OCI-LY3 (cell line): ENCODE results near the gene MAP2K7.
"Not testable (repeated sequence)": the region's sequence is repeated elsewhere in the genome, so short reads cannot be mapped to it uniquely, and the experiment has no call there.

Source experiments
- H2AFZ ChIP-seq: fragments of 200-600, 300-600 bp; shearing (Covaris generic); 2 replicates; pipeline ENCODE4 v1.6.0; 2014; ENCODE audit warnings: antibody characterized with exemption, low read depth, low read length
- H3K27ac ChIP-seq: fragments of 200-600, 300-600 bp; sonication (generic); 2 replicates; pipeline ENCODE4 v1.5.1; 2014; ENCODE audit warnings: mild to moderate bottlenecking, low read length, moderate library complexity, mixed read lengths
- H3K27me3 ChIP-seq: fragments of 200-600, 300-600 bp; sonication (generic); 2 replicates; pipeline ENCODE4 v1.6.1; 2014; ENCODE audit warnings: low read depth, low read length, mixed read lengths
- H3K36me3 ChIP-seq: fragments of 200-600, 300-600 bp; sonication (generic); replicated peaks from 2 replicates; pipeline ENCODE3; 2014; ENCODE audit warnings: low read depth, low read length, mixed read lengths
- H3K4me1 ChIP-seq: fragments of 300-600, 200-600 bp; sonication (generic); 2 replicates; pipeline ENCODE4 v1.6.1; 2014; ENCODE audit warnings: low read length, mixed read lengths
- H3K4me2 ChIP-seq: fragments of 200-600, 300-600 bp; sonication (generic); 2 replicates; pipeline ENCODE4 v1.6.1; 2014; ENCODE audit warnings: low read length, mixed read lengths
- H3K4me3 ChIP-seq: fragments of 300-600, 200-600 bp; sonication (generic); 2 replicates; pipeline ENCODE4 v1.5.1; 2014; ENCODE audit warnings: antibody characterized with exemption, mild to moderate bottlenecking, low read length, moderate library complexity
- H3K79me2 ChIP-seq: fragments of 300-600, 200-600 bp; shearing (Covaris generic); 2 replicates; pipeline ENCODE4 v1.6.1; 2014; ENCODE audit warnings: mild to moderate bottlenecking, low read length, mixed read lengths
- H3K9ac ChIP-seq: fragments of 300-600, 200-600 bp; shearing (Covaris generic); 2 replicates; pipeline ENCODE4 v1.6.0; 2014; ENCODE audit warnings: mild to moderate bottlenecking, low read length, moderate library complexity
- H3K9me3 ChIP-seq: fragments of 200-600, 300-600 bp; shearing (Covaris generic); 2 replicates; pipeline ENCODE4 v1.6.1; 2014; ENCODE audit warnings: low read length, mixed read lengths; ENCODE audit not compliant: insufficient read depth
- H4K20me1 ChIP-seq: fragments of 200-600, 300-600 bp; sonication (generic); 2 replicates; pipeline ENCODE4 v1.6.1; 2016; ENCODE audit warnings: low read length, mixed read lengths; ENCODE audit not compliant: insufficient read depth
- CTCF ChIP-seq: fragments of 200-600, 300-600 bp; sonication (generic); IDR thresholded peaks from 2 replicates; pipeline ENCODE4 v1.5.1; 2014; ENCODE audit warnings: antibody characterized with exemption, low read length, low read depth
- EZH2phosphoT487 ChIP-seq: fragments of 200-600 bp; shearing (Covaris generic); IDR thresholded peaks from 2 replicates; pipeline ENCODE4 v1.6.1; 2018; ENCODE audit warnings: antibody characterized with exemption, mixed run types, low read depth

The MAP2K7 gene

GRCh38 chr19:7888145-7888825 is 15.4 kb upstream of the MAP2K7 start, which contains the start of gene LRRC8E:
Gene LRRC8E (plus strand): TSS chr19:7888510. CDS start chr19:7895604, 7,094 bp downstream.
- no peaks in the 10 kb centered on the region for H3K36me3 ChIP-seq
- H3K4me3 ChIP-seq: no peak within 1 kb of the TSS
- H3K4me2 ChIP-seq: no peak within 1 kb of the TSS
- H3K27ac ChIP-seq: no peak within 1 kb of the TSS
- no peaks in the 10 kb centered on the region for H3K79me2 ChIP-seq
- no peaks in the 10 kb centered on the region for H3K9me3 ChIP-seq
- no peak within 1 kb of the TSS for H2AFZ ChIP-seq
- no peak within 1 kb of the TSS for H3K9ac ChIP-seq
- no peaks in the 10 kb centered on the region for H3K4me1 ChIP-seq
- no peaks in the 10 kb centered on the region for H3K27me3 ChIP-seq
- H4K20me1 ChIP-seq: no peaks in the 10 kb centered on the region
- TF ChIP-seq EZH2phosphoT487: no peak
- TF ChIP-seq CTCF: no peak

GRCh38 chr19:7888826-7889217 is 14.9 kb upstream of the MAP2K7 start:
- H3K27me3 ChIP-seq: no peaks in the 10 kb centered on the region
- no peak overlapping the region for H2AFZ ChIP-seq
- no peaks in the 10 kb centered on the region for H3K36me3 ChIP-seq
- H3K4me1 ChIP-seq: no peaks in the 10 kb centered on the region
- TF ChIP-seq EZH2phosphoT487 (no peak), CTCF (no peak)
- no peak overlapping the region for H3K4me2 ChIP-seq
- no peak overlapping the region for H3K27ac ChIP-seq
- H3K9me3 ChIP-seq: no peaks in the 10 kb centered on the region
- H3K4me3 ChIP-seq: no peak overlapping the region
- no peaks in the 10 kb centered on the region for H4K20me1 ChIP-seq
- no peak overlapping the region for H3K9ac ChIP-seq
- H3K79me2 ChIP-seq: no peaks in the 10 kb centered on the region

GRCh38 chr19:7893362-7894101 is 10.1 kb upstream of the MAP2K7 start:
- H3K9ac ChIP-seq, H2AFZ ChIP-seq, H3K36me3 ChIP-seq, H3K4me1 ChIP-seq, H3K4me3 ChIP-seq, H3K79me2 ChIP-seq, H3K27me3 ChIP-seq, H3K27ac ChIP-seq, H3K4me2 ChIP-seq, H4K20me1 ChIP-seq, H3K9me3 ChIP-seq: not testable (repeated sequence)

GRCh38 chr19:7894612-7895309 is 8.9 kb upstream of the MAP2K7 start:
- Histone ChIP-seq H3K36me3 (no peaks in the 10 kb centered on the region), H3K27ac (no peak overlapping the region), H4K20me1 (no peaks in the 10 kb centered on the region), H3K27me3 (no peaks in the 10 kb centered on the region), H3K4me2 (no peak overlapping the region), H3K4me1 (no peaks in the 10 kb centered on the region), H3K79me2 (no peaks in the 10 kb centered on the region), H2AFZ (no peak overlapping the region), H3K4me3 (no peak overlapping the region), H3K9ac (no peak overlapping the region), H3K9me3 (no peaks in the 10 kb centered on the region)
- TF ChIP-seq CTCF (no peak), EZH2phosphoT487 (no peak)
